Vagina (tissue), 2 donors: ENCODE measurements around the gene AMH.

Experiments used
- POLR2A ChIP-seq, 2 donors: fragments of 450-650 bp; IDR thresholded peaks; one replicate each; pipeline ENCODE4 v1.6.1; 2017; ENCODE audit warnings: antibody characterized with exemption in 2 of 2, mild to moderate bottlenecking in 2 of 2, moderate library complexity in 2 of 2
- POLR2AphosphoS5 ChIP-seq, 2 donors: sonication (generic); formaldehyde crosslinking; IDR thresholded peaks; one replicate each; pipeline ENCODE4 v1.9.0; 2017; ENCODE audit warnings: antibody characterized with exemption in 2 of 2, mild to moderate bottlenecking in 2 of 2, low read depth in 1 of 2; ENCODE audit not compliant: insufficient read depth in 1 of 2
- TF ChIP-seq, protein P1 (sequence below), 3 experiments: fragments of 450-650 bp in 2 of 3; fragments of 200-600 bp in 1 of 3; sonication (generic) in 1 of 3; IDR thresholded peaks; one replicate each; pipeline ENCODE4 v1.5.1; 2017 to 2019; ENCODE audit warnings: antibody characterized with exemption in 3 of 3, mild to moderate bottlenecking in 2 of 3, moderate library complexity in 2 of 3

DNA sequence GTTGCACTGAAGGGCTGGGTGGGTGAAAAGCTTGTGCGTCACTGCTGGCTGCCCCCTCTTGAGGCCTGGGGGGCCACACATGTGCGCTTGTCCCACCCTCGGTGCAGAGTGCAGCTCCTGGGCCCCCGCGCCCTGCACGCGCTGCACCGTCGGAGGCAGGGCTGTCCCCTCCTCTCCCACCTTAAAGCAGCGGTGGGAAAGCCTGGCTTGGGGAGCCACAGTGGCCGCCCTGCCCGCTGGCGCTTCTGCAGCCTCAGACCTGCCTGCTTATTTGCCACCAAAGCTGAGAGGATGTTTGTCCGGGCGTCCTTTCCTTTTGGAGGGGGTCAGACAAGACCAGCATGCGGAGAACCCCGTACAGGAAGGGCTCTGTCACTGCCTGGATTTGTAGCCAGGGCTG, 39.7 kb upstream of the AMH start:
- TF ChIP-seq, protein P1, sequence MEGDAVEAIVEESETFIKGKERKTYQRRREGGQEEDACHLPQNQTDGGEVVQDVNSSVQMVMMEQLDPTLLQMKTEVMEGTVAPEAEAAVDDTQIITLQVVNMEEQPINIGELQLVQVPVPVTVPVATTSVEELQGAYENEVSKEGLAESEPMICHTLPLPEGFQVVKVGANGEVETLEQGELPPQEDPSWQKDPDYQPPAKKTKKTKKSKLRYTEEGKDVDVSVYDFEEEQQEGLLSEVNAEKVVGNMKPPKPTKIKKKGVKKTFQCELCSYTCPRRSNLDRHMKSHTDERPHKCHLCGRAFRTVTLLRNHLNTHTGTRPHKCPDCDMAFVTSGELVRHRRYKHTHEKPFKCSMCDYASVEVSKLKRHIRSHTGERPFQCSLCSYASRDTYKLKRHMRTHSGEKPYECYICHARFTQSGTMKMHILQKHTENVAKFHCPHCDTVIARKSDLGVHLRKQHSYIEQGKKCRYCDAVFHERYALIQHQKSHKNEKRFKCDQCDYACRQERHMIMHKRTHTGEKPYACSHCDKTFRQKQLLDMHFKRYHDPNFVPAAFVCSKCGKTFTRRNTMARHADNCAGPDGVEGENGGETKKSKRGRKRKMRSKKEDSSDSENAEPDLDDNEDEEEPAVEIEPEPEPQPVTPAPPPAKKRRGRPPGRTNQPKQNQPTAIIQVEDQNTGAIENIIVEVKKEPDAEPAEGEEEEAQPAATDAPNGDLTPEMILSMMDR (IDR thresholded peaks at IDR 0.05) = no peak
- TF ChIP-seq POLR2AphosphoS5 (IDR thresholded peaks at IDR 0.05; ENCODE audit: insufficient read depth in 1 of 2, low read depth in 1 of 2) (no peak), POLR2A (IDR thresholded peaks at IDR 0.05) (no peak)
